Parathyroid adenoma (tissue), 2 donors: ENCODE measurements around the gene GCAT.

ENCODE experiments used
- H2AFZ ChIP-seq: fragments of 300-600 bp; sonication (generic); one replicate; pipeline ENCODE4 v1.7.0; 2017; ENCODE audit warnings: antibody characterized with exemption, mild to moderate bottlenecking
- H3K27ac ChIP-seq: fragments of 300-600 bp; sonication (generic); one replicate; pipeline ENCODE4 v1.7.0; 2017
- H3K27me3 ChIP-seq: fragments of 300-600 bp; sonication (generic); one replicate; pipeline ENCODE4 v1.7.0; 2017; ENCODE audit warnings: low read length; ENCODE audit not compliant: control insufficient read depth, insufficient read depth
- H3K36me3 ChIP-seq: fragments of 300-600 bp; sonication (generic); one replicate; pipeline ENCODE4 v1.7.0; 2017; ENCODE audit warnings: low read length; ENCODE audit not compliant: control insufficient read depth, insufficient read depth
- H3K4me1 ChIP-seq: fragments of 300-600 bp; sonication (generic); one replicate; pipeline ENCODE4 v1.7.0; 2017; ENCODE audit warnings: control low read depth
- H3K4me2 ChIP-seq: fragments of 300-600 bp; sonication (generic); one replicate; pipeline ENCODE4 v1.7.0; 2017; ENCODE audit warnings: low read length
- H3K4me3 ChIP-seq: fragments of 300-600 bp; sonication (generic); one replicate; pipeline ENCODE4 v1.7.0; 2017; ENCODE audit warnings: low read depth, low read length
- H3K79me2 ChIP-seq: fragments of 300-600 bp; sonication (generic); one replicate; pipeline ENCODE4 v1.7.0; 2017; ENCODE audit warnings: control low read depth
- H3K9ac ChIP-seq: fragments of 300-600 bp; sonication (generic); one replicate; pipeline ENCODE4 v1.7.0; 2017; ENCODE audit warnings: mild to moderate bottlenecking
- H3K9me3 ChIP-seq: fragments of 300-600 bp; sonication (generic); one replicate; pipeline ENCODE4 v1.7.0; 2017; ENCODE audit warnings: low read length; ENCODE audit not compliant: control insufficient read depth
- CTCF ChIP-seq: fragments of 300-600 bp; sonication (generic); IDR thresholded peaks from one replicate; pipeline ENCODE4 v1.7.0; 2017; ENCODE audit warnings: antibody characterized with exemption, mild to moderate bottlenecking
- donor health status: primary hyperparathyroidism.

The GCAT gene

GRCh38 chr22:37824674-37825641, 17.2 kb downstream of the GCAT start:
- Histone ChIP-seq H3K4me1 (no peaks in the 10 kb centered on the region), H3K9me3 (no peaks in the 10 kb centered on the region), H3K79me2 (no peaks in the 10 kb centered on the region), H3K4me3 (no peak overlapping the region), H2AFZ (no peak overlapping the region), H3K9ac (no peak overlapping the region), H3K4me2 (no peak overlapping the region), H3K36me3 (no peaks in the 10 kb centered on the region), H3K27me3 (no peaks in the 10 kb centered on the region), H3K27ac (no peak overlapping the region)
- TF ChIP-seq CTCF: no peak

GRCh38 chr22:37827056-37827455, 19.3 kb downstream of the GCAT start:
- no peaks in the 10 kb centered on the region for H3K9me3 ChIP-seq
- H3K4me3 ChIP-seq: no peak overlapping the region
- H3K4me1 ChIP-seq: no peaks in the 10 kb centered on the region
- H3K36me3 ChIP-seq: no peaks in the 10 kb centered on the region
- H3K79me2 ChIP-seq: no peaks in the 10 kb centered on the region
- H2AFZ ChIP-seq: no peak overlapping the region
- no peak overlapping the region for H3K27ac ChIP-seq
- no peaks in the 10 kb centered on the region for H3K27me3 ChIP-seq
- H3K4me2 ChIP-seq: no peak overlapping the region
- TF ChIP-seq CTCF: no peak
- no peak overlapping the region for H3K9ac ChIP-seq

GRCh38 chr22:37830093-37830842, 22.5 kb downstream of the GCAT start:
- Histone ChIP-seq H2AFZ (no peak overlapping the region), H3K79me2 (no peaks in the 10 kb centered on the region), H3K27ac (no peak overlapping the region), H3K9me3 (no peaks in the 10 kb centered on the region), H3K4me3 (no peak overlapping the region), H3K36me3 (no peaks in the 10 kb centered on the region), H3K9ac (no peak overlapping the region), H3K4me2 (no peak overlapping the region), H3K27me3 (no peaks in the 10 kb centered on the region), H3K4me1 (no peaks in the 10 kb centered on the region)
- TF ChIP-seq CTCF: no peak

GRCh38 chr22:37831472-37831871, 23.7 kb downstream of the GCAT start:
- Histone ChIP-seq H2AFZ (no peak overlapping the region), H3K4me3 (no peak overlapping the region), H3K4me2 (no peak overlapping the region), H3K36me3 (no peaks in the 10 kb centered on the region), H3K9ac (no peak overlapping the region), H3K9me3 (no peaks in the 10 kb centered on the region), H3K27ac (no peak overlapping the region), H3K79me2 (no peaks in the 10 kb centered on the region), H3K4me1 (no peaks in the 10 kb centered on the region), H3K27me3 (no peaks in the 10 kb centered on the region)
- TF ChIP-seq CTCF: no peak
